SK-MEL-5 (cell line): ENCODE measurements around the gene DOK1. TPM values are rescaled to one million over a fixed set of nuclear protein-coding genes. Genes with fewer than 3 reads are reported as not detected.
A peak's percentile ranks its signal among the peaks of the same experiment; 100 is the strongest.

Experiments
- DNase-seq: peaks from one replicate; pipeline ENCODE4 v3.0.0-alpha.2; 2016; ENCODE audit warnings: low read depth, low spot score
- in situ Hi-C: cut with HindIII; loops from 2 replicates; pipeline ENCODE4 v1.10.0; 2016; ENCODE audit warnings: low sequenced_read_pairs, high pct_unique_total_duplicates, low pct_unique_long_range_greater_than_20kb
- total RNA-seq: library from RNA; depleted of rRNA; stranded (reverse); fragments of >200 nt; shearing (Covaris generic); gene quantifications from 2 replicates; pipeline ENCODE4 v1.2.3, GENCODE V29; 2014

The DOK1 gene
- total RNA-seq, 1 experiment from 2014 or later, result 3.5 TPM

GRCh38 chr2:74522516-74522915, 32.0 kb upstream of the DOK1 start:
- in situ Hi-C loops, result no loop called here
- DNase-seq, result no peak

GRCh38 chr2:74524005-74524404, 30.5 kb upstream of the DOK1 start:
- in situ Hi-C loops, result no loop called here
- DNase-seq, result no peak

- in situ Hi-C loops, result no loop called here
- no peak for DNase-seq
These were observed 29.4 kb upstream of the DOK1 start for GRCh38 chr2:74524955-74525716.

GRCh38 chr2:74525717-74526648, 28.5 kb upstream of the DOK1 start, which contains the start of gene DQX1:
TSS of gene DQX1 (minus strand) at chr2:74526231. CDS start at chr2:74525729, 502 bp downstream.
- peak; percentile 84 for DNase-seq
- in situ Hi-C loops, result no loop called here

- DNase-seq, result no peak
- in situ Hi-C loops, result no loop called here
These were observed 27.8 kb upstream of the DOK1 start for GRCh38 chr2:74526649-74527230.

- DNase-seq, result no peak
- in situ Hi-C loops, result no loop called here
These were observed 26.8 kb upstream of the DOK1 start for GRCh38 chr2:74527741-74528140.

- no peak for DNase-seq
These were observed 25.7 kb upstream of the DOK1 start for GRCh38 chr2:74528600-74529356.

GRCh38 chr2:74529357-74530238, 24.9 kb upstream of the DOK1 start, which contains the start of the genes AUP1 and HTRA2:
TSS of gene AUP1 (minus strand) at chr2:74529706. CDS start at chr2:74529629, 77 bp downstream.
TSS of gene HTRA2 (plus strand) at chr2:74529933. CDS start at chr2:74530007, 74 bp downstream.
- in situ Hi-C loops, result no loop called here
- DNase-seq, result peak; percentile 99

More at GRCh38 chr2:74528600-74529356, 25.7 kb upstream of the DOK1 start:
- in situ Hi-C loops, result no loop called here

- in situ Hi-C loops, result no loop called here
- peak; percentile 35 for DNase-seq
These were observed 24.0 kb upstream of the DOK1 start for GRCh38 chr2:74530239-74531187.

- no peak for DNase-seq
- in situ Hi-C loops, result no loop called here
These were observed 22.9 kb upstream of the DOK1 start for GRCh38 chr2:74531666-74532065.

GRCh38 chr2:74532222-74532621, 22.3 kb upstream of the DOK1 start:
- in situ Hi-C loops, result no loop called here
- DNase-seq, result peak; percentile 76

- in situ Hi-C loops, result no loop called here
- DNase-seq, result no peak
These were observed 21.1 kb upstream of the DOK1 start for GRCh38 chr2:74533464-74533863.

- in situ Hi-C loops, result no loop called here
- no peak for DNase-seq
These were observed 20.1 kb upstream of the DOK1 start for GRCh38 chr2:74534411-74534810.

GRCh38 chr2:74535440-74535965, 19.0 kb upstream of the DOK1 start:
- in situ Hi-C loops, result loop anchor here (5.0 kb wide), 1 partner anchor 52 kb away; no protein-coding TSS in a partner anchor
- DNase-seq, result no peak
